ENCODE results near the gene ESF1.
"Not testable (repeated sequence)": the region's sequence is repeated elsewhere in the genome, so short reads cannot be mapped to it uniquely, and the experiment has no call there.

The ESF1 gene

DNA sequence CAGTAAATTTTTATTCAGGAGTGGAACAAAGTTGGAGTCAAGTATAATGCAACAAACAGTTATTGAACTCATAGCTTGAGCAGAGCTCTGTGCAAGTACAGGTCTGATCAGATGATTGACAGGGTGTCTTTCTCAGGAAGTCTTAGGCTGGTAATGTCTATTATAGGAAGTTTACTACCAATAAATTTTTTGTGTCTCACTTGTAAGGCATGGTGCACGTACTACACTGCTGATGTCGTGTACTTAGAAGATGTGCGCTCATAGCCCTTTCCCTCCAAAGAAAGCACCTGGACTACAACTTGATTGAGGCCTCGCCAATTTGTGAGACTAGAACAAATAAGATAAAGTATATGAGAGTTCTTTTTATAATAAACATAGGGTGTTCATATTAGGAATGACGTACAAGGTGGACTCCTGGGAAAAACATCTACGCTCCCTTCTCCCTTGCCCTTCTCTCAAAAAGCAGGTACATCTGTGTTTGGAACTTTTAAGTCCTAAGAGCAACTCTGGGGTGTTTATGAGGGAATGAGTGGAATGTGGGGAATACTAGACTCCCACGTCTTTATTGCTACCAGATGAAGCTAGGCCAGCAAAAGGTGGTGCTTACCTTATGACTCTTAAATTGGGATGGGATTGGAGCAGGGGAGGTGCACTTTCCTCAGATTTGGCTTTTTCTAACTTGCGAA, 1.6 kb upstream of the ESF1 start:
- DNase-seq: no peak

DNA sequence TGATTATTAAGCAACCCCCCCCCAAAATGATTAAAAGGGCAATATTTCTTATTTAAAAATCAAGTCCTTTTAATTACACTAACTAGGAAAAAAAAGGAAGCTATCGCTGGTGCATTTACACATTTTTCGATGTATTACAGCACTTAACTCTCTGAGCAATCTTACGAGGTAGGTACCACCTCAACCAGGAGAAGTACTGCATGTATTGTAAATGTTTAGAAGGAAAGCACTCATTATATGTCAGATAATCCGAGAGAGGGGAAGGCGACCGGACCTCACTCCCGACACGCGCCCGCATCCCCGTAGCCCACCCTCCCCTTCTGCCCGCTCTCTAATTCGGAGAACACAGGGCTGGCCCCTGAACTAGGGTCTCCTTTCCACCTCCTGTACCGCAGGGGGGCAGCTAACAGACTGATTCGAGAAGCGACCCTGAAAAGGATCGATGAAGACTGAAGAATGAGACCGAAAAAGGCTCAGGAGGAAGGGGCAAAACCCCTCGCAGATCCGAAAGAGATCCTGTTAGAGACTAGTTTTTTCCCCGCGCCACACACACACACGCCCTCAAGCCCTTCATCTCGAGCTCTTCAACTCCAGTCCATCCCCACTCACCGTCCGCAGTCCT, 337 bp downstream of the ESF1 start:
- no peak for DNase-seq

DNA sequence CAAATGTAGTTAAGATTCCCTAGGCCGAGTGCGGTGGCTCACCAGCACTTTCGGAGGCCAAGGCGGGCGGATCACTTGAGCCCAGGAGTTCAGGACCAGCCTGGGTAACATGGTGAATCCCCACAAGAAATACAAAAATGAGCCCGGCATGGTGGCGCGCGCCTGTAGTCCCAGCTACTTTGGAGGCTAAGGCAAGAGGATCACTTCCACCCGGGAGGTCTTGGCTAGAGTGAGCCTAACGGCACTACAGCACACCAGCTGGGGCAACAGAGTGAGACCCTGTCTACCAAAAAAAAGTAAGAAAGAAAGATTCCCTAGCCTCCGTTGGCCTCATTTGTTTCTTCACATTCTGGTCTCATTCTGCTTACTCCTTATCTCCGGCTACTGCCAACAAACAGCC, 1.2 kb downstream of the ESF1 start:
- no peak for DNase-seq

DNA sequence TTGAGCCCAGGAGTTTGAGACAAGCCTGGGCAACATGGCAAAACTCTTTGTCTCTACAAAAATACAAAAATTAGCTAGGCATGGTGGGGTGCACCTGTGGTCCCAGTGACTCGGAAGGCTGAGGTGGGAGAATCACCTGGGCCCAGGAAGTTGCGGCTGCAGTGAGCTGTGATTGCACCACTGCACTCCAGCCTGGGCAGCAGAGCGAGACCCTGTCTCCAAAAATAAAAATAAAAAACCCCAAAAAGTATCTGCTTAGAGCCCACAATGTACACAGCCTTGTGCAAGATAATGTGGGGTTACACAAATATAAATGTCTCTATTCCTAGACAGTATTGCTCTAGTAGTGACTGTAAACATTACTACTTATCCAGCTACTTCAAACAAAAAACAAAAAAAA, 5.9 kb downstream of the ESF1 start:
- no peak for DNase-seq

DNA sequence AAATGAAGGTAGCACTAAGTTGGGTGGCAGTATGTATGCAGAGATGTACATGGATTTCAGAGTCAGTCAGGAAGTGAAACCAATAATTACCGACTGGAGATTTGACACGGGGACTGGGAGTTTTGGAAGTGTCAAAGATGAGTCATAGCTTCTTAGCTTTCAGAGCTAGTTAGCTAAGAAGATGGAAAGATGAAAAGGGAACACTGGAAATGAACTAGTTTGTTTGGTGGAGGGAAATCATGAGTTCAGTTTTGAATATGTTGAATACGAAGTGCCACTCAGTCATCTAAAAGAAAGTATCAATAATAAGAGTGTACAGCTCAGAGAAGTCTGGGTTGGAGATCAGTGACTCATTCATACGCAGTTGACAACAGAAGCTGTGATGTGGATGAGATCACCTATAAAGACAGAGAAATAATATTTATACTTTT, 7.5 kb downstream of the ESF1 start:
- no peak for DNase-seq

DNA sequence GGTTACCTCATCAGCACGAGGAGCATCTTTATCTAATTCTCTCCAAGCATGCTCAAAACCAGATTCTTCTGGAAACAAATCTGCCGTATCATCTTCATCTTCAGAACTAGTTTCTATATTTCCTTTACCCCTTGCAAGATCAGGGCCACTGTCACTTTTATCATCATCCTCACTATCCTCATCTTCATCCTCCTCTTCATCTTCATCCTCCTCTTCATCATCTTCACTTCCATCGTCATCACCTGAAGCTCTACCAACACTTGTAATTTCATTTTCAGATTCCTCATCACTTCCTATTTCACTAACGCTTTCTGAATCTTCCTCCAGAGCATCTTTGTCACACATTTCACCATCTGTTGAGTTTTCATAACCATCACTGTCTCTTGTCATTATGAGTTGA, 8.9 kb downstream of the ESF1 start:
- DNase-seq: no peak

DNA sequence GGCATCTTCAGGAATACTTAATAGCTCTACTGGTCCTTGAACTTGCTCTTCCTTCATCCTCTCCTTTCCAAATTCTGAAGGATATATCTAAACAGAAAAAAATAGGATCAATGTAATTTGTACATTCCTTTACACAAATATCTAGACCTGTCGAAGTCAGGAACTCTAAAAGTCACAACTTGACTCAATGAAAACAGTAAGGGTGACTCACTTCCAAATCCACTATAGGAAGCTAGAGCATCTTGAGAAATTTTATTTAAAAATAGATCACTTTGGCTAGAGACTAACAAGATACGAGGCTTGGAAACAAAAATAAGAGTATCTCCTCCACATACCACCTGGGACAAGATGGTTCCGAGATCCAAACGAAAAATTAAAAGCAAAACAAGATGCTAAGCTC, 12.2 kb downstream of the ESF1 start:
- no peak for DNase-seq

DNA sequence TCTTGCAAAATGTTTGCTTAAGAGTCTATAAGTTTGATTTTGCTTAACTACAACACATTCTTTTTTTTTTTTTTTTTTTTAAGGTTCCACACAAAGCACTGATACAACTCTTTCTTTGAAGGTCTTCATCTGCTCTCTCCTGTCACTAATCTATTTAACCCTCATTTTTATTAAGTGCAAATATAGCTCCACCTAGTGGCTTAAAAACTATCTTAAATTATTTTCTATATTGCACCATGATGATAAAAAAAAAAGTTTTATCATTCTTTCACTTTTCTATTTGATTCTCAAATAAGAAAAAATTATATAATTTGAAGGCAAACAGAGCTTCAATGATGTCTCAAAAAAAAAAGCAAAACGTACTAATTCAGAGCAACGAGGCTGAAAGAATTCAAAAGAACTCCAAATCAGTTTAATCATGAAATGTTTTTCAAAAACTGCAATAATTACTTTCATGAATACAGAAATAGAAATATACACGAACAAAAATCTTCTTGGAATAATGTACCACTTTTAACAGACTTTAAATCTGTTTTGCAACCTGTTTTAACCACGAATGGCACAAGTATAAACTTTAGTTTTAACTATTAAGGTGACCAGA, 12.8 kb downstream of the ESF1 start:
- DNase-seq: no peak

DNA sequence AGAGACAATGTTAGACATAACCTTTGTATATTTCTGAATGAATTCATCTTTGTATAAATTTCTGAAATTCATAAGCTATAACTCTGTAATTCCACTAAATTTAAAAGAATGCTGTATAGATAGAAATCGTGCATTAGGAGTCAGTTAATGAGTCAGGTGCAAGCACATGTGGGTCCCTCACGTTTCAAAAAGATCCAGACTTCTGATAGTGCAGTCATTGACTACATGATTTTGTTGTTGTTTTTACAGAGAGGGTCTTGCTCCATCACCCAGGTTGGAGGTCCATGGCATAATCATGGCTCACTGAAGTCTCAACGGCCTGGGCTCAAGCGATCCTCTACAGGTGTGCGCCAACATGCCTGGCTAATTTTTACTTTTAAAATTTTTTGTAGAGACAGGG, 14.6 kb downstream of the ESF1 start:
- no peak for DNase-seq

DNA sequence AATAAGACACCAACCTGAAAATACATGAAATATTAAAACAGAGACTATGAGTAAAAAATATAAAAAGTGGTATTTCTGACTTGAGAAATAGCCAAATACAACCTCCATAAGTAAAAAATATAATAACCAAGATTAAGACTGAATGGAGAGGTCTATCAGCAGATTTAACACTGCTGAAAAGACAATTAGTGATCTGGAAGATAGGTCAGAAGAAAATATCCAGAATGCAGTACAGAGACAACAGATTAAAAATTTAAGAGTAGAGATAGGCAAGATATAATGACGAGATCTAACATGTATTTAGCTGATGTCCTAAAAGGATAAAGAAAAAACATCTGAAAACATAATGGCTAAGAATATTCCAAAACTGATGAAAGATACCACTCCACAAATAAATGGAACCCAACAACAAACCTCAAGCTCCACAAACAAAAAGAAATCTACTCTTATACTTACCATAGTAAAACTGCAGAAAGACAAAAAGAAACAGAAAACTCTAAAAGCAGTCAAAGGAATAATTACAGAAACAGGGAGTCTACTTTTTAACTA, 18.8 kb downstream of the ESF1 start:
- no peak for DNase-seq

DNA sequence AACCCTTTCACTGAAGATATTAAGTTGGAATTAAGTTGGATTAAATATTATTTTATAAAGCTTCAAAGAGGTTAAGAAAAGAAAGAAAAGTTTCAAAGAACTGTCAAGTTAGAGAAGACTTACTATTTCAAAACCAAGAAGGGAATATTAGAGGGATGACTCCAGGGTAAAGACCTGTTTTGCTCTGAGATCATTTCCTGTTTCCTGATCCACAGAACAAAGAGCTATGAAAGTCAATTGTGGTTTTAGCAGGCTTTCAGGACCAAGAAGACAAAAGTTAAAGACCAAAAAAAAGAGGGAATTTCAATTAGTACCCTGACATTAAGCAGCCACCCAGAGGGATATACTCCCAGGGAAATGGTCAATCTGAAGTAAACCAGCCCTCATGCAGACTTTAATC, 19.4 kb downstream of the ESF1 start:
- no peak for DNase-seq

DNA sequence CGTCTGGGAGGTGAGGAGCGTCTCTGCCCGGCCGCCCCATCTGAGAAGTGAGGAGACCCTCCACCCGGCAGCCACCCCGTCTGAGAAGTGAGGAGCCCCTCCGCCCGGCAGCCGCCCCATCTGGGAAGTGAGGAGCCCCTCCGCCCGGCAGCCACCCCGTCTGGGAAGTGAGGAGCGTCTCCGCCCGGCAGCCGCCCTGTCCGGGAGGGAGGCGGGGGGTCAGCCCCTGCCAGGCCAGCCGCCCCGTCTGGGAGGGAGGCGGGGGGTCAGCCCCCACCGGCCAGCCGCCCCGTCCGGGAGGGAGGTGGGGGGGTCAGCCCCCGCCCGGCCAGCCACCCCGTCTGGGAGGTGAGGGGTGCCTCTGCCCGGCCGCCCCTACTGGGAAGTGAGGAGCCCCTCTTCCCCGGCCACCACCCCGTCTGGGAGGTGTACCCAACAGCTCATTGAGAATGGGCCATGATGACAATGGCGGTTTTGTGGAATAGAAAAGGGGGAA, 24.2 kb downstream of the ESF1 start:
- DNase-seq: not testable (repeated sequence)

DNA sequence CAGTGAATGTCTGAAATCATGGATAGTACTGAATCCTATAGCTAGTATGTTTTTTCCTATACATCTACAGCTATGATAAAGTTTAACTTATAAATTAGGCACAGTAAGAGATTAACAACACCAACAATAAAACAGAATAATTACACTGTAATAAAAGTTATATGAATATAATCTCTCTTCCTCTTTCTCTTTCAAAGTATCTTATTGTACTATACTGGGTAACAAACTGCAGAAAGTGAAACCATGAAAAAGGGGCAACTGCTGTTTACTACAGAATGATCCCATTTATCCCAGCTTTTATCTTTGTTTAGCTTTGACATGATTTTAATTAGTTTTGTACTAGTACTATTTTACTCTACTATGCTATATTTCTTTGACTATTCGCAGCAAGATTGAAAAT, 25.8 kb downstream of the ESF1 start:
- DNase-seq: no peak

DNA sequence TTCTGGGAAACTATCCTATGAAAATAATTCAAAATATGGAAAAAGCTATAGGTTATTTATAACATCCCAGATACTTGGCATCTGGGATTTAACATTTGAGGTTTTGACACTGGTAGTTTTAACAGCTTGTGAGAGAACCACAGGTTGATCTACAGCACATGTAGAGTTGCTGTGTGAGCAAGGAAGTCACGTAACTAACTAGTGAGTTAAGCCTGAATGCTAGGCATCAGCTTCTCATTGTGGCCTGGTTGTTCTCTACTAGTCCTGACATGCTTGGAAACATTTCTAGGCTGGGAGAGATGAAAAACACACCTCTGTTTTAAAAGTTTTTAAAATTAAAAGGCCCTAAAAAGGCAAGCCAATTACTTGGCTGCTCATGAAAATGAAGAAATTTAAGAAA, 28.2 kb downstream of the ESF1 start:
- no peak for DNase-seq

DNA sequence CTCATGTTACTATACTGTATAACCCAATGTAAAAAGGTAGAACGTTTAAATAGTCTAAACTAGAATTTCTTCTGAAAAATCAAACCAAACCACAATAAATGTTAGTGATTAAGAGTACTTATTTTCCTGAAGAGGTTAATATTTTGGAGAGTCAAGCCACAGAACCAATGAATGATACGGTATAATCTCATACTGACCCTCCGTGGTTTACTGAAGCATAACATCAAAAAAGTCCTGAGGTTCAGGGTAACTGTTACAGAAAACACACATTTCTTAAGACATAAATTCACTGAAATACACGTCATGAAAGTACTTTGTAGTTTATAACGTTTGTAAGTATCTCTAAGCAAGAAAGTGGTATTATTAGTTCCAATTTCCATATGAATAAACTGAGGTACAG, 28.9 kb downstream of the ESF1 start:
- no peak for DNase-seq

DNA sequence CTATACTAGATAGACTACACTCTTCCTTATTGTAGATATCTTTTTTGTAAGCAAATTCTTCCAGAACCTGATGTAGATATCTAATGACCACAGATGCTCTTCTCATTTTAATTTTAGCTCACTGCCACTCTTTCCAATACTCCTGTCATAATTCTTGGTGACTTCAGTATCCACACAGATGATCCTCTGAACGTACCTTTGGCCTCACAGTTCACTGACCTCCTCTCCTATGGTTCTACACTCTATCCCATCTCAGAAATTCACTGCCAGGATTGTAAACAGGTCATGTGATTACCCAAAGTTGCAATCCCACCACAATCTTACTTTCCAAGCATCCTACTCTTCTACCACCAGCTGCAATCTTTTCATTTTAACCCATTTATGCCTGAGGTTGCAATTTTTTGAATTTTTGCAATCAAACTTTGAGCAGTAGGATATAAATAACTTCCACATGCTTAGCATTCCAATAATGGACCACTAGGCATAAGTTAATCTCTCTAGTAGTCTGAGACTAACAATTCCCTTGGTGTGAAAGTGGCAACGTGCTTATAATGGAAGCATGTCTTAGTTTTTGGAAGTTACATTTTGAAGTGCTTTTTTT, 31.2 kb downstream of the ESF1 start:
- DNase-seq: no peak

DNA sequence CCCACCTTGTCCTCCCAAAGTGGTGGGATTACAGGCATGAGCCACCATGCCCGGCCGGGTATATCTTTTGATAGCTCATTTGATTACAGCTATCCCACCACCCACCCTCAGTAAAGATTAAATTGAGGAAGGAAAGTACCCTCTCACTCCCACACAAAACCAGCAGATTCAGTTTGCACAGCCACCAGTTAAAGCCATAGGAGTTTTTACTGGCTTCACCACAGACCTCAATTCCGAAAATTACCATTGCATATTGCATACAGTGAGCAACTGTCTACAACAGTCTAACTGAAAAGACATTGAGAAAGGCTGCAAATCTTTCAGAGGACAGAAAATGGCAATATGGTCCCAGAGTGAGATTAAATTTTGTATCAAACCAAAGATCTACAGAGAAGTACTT, 34.9 kb downstream of the ESF1 start:
- peak; percentile 32 for DNase-seq

DNA sequence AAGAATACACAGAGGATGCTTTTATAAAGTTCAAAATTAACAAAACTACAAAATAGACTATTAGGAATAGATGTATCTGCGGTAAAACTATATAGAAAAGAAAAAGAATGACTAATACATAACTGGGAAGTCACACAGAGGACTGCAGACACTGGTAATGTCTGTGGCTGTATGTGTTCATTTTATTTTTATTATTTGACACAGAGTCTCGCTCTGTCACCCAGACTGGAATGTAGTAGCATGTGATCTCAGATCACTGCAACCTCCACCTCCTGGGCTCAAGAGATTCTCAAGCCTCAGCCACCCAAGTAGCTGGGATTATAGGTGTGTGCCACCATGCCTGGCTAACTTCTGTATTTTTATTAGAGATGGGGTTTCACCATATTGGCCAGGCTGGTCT, 38.9 kb downstream of the ESF1 start:
- DNase-seq: no peak

DNA sequence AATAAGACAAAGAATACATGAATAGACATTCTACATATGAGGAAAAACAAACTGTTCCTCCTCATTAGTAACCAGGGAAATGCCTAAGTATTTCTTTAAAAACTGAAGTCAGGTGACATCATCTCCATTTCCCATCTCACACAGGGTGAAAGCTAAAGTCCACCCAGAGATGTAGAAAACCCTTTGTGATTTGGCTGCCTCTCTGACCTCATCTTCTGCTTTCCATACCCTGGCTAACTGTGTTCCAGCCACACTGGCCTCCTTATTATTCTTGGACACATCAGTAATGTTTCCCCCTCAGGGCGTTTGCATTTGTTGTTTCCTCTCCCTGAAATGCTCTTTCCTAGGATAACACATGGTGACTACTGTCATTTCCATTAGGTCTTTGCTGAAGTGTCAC, 40.4 kb downstream of the ESF1 start:
- no peak for DNase-seq

DNA sequence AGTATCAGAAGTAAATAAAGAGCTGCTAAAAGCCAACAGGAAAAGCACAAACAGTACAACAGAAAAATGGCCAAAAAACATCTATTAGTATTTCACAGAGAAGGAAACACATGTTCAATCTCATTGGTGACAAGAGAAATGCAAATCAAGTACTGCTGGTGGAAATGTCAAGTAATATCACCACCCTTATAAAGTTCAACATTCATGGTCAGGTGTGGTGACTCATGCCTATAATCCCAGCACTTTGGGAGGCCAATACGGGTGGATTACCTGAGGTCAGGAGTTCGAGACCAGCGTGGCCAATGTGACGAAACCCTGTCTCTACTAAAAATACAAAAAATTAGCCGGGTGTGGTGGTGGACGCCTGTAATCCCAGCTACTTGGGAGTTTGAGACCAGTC, 42.8 kb downstream of the ESF1 start:
- no peak for DNase-seq

DNA sequence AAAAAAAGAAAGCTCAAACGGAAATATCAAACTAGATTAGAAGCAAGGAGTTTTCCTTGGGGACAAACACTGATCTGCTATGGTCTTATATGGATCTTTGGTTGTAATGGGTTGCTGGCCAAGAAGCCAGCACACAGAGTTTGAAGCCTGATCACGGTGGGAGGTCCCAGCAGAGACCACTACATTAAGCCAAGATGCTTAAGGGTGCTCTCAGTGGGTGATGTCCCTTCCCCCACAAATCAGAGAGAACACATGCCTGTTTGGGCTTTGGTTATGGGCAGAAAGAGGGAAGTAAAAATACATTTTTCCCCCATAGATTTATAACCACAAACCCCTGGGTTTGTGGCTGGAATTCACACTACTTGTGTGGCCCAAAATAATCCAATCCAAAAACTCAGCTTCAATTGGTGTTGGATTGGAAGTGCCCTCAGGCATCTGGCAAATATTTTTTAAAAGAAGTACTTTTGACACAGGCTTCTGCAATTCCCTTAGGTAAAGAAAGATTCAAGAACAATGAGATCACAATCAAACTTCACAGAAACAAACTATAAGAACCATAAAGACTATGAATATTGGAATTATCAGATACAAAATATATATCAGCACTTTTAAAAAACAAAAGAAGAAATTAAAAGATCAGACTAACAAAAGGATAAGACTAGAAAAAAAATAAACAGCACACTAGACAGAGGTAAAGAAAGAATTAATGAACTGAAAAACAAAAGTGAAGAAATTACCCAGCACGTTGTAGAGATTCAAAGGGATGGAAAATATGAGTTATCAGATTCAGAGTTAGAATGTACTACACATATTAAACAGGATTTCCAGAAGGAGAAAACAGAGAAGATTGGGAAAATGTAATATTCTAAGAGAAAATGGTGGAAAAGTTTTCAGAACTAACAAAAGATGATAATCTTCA, 44.7 kb downstream of the ESF1 start:
- DNase-seq: no peak

DNA sequence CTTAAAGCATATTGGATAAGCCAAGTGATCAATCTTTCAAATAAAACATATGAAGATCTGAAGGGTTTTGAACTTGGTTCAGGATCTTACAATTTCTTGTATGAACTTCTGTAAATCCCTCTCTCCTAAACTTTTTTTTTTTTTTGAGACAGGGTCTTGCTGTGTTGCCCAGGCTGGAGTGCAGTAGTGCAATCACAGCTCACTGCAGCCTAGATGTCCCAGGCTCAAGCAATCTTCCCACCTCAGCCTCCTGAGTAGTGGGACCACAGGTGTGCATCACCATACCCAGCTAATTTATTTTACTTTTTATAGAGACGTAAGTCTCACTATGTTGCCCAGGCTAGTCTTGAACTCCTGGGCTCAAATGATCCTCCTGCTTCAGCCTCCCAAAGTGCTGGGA, 46.5 kb downstream of the ESF1 start:
- not testable (repeated sequence) for DNase-seq
